NCI-H345 treated with DMSO at 0.1 percent for 48 hours (cell line): ENCODE data around the gene SP140.
"Not testable (repeated sequence)": the region's sequence is repeated elsewhere in the genome, so short reads cannot be mapped to it uniquely, and the experiment has no call there.

Source experiments
- DNase-seq: peaks from one replicate; lab custom pipeline; 2025; ENCODE audit not compliant: unreplicated experiment; lab: John Stamatoyannopoulos, UW

Gene SP140

DNA sequence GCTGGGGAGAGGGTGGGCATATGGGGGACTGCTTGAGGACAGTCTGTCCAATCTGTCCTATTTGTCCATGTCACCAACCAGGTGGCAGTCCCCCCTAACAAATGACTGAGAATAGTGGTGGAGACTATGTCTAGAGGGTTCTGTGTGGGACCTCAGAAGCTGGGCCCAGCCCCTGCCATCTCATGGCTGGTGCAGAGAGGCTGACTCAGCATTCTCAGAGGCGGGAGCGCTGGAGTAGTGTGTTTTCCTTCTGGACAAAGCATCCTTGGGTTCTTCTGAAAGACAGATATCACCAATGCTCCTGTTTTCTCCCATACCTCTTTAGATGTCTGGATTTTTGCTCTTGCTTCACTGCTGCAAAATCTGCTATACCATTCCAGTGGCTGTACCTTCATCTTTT lies 57.4 kb downstream of the SP140 start:
- no peak for DNase-seq

DNA sequence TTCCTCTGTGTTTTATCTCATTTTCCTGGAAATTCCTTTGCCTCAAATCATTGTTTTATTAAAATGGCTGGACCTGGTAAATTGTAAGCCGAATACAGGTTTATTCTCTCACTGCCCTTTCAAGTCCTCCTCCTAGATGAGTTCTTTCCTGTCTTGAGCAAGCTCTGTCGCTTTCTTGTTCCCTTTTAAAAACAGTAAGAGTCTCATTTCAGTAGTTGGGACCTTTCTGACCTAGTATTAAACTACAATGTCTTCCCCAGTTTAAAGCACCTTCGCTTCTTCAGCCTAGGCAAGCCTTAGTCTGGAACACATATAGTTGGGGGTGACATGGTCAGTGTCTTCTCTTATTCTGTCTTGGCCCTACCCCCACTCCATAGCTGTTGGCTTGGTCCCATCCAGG lies 60.5 kb downstream of the SP140 start:
- DNase-seq = no peak

DNA sequence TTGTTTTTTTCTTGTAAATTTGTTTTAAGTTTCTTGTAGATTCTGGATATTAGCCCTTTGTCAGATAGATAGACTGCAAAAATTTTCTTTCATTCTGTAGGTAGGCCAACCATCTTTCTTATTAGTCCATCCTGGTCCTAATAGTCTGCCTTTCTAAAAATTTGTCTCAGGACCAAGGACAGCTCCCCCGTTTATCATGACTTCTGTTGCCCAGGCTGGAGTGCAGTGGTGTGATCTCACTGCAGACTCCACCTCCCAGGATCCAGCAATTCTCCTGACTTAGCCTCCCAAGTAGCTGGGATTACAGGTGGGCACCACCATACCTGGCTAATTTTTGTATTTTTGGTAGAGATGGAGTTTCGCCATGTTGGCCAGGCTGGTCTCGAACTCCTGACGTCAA lies 63.8 kb downstream of the SP140 start:
- DNase-seq = not testable (repeated sequence)

DNA sequence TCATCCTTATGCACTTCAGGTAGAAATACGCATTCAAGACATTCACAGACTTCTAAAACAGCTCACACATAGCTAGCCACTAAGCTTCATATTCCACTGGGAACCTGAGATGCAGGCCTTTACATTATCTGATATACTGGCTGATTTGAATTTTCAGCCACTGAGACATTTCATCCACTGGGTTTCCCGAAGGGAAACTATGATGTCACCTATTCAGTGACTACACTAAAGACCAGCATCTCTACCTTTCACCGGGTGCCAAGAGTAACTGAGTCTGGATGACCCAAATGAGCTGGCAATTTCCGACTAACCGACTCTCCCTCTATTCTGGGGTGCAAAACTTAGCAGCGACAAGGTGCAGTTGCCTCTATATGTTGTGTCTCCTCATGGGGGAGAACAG lies 69.7 kb downstream of the SP140 start:
- DNase-seq = no peak

DNA sequence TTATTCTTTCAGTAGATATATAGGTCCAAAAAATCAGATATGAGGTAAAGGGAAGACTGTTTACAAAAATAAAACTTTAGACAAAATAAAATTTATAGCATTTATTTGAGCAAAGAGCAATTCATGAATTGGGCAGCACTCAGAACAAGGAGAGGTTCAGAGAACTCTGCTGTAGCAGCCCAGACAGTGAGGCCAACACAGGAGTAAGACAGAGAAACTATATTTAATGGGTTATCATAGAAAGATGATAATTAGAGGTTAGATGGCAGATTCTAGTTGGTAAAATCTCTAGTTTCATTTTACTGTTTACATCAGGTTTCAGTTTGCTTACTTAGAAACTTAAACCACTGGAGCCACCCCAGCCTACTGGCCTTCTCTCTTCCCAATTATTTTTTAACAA lies 71.4 kb downstream of the SP140 start:
- DNase-seq = no peak

DNA sequence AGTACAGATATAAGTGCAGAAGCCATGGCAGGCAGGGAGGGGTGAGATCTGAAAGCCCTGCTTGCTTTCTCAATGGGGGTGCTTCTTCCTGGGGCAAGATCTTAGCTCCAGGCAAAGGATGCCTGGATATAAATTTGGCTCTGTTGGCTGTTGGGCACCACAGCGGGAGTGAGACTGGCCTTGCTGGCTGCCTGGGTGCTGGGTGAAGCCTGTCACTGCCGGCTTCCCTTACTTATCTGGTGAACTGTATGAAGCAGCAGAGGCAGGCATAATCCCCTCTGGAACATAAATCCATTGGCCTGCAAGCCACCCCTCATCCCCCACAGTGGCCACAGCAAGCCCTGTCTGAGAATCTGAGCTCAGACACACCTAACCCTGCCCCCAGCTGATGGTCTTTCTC lies 74.1 kb downstream of the SP140 start:
- DNase-seq = no peak

DNA sequence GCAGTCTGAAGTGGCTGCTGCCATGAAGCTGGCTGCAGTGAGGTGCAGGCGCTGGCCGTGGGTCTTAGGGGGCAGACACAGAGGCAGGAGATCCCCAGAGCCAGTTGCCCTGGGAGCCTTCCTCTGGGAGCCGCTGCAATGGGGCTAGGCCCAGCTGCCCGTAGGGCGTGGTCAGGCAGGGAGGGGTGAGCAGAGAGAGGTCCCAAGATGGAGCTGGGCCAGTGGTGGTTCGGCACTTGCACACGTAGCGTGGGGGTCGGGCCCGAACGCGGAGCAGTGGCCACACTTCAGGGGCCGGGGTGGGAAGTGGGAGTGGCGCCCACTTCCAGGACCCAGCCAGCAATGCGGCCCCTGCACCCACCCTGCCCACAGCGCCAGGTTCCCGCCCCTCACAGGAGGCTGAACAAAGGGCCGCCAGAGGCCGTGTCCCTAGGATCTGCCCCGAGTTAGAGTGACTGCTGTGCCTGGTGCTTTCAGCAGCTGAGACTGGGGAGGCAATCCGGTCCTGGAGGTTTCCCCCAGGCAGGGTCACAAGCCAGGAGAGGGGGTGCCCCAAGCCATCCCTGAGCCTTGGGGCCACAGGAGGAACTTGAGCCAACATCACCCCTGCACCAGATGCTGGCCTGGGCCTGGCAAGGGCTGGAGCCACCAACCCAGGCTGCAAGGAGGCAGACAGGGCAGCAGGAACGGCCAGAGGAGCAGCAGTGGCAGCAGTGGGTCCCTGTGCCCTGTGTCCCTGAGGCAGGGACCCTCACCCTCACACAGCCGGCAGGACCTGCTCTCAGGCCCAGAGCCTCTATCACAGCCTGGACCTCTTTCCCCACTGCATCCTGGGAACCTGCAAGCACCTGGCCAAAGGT lies 80.1 kb downstream of the SP140 start:
- no peak for DNase-seq

DNA sequence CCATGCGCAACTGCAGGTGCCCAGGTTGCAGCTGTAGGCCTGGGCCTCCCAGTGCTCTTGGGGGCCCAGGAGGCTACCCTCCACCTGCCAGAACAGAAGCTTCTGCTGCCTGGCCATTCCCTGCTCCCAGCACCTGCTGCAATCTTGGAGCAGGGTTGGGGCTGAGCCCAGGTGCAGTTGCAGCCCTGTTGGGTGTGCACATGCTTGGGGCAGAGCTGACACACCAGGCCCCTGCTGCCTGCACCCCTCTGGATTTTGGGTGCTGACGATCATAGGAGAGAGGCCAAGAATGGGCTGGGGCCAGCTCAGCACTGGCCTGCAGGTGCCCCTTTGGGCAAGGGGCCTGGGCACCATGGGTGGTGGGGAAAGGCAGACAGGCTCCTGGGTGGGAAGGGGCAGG lies 80.9 kb downstream of the SP140 start:
- DNase-seq = no peak

DNA sequence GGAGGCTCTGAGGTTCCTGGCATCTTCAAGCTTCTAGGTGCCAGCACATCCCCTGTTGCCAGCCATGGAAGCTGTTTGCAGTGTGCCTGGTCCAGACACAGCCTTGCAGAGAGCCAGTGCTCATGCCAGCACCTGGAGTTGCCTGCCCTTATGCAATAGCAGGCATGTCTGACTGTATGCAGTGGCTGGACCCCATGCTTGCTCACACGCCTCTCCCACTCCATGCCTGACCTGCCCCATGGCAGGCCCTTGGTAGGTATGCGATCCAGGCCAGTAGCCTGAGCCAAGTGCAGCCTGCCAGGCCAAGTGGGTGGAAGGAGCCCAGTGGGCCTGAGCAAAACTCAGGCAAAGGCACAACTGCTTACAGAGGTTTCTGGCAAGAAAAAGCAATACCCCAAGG lies 81.9 kb downstream of the SP140 start:
- no peak for DNase-seq

DNA sequence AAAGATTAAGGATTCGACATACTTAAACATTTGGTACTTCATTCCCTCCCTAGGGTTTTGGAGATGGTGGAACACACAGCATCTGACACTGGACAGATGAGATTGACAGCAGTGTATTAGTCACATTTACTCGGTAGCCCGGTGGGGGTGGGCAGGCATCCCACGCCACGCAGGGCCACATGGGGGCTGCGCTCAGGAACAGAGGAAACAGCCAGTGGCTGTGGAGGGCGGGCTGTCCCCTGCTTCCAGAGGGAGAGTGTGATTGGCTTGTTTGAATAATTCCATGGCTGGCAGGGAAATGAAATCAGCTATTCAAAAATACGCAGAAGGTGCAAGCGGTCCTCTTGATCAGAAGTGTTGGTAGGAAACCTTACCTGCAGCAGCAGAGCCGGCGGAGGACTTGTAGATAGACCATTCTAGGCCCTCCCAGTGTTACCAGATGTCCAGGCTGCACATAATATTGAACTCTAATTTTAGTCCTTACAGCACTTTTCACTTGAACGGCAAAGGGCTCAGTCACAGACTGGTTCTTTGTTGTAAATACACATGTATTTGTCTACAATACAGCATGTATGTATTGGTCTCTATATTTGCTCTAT lies 83.0 kb downstream of the SP140 start:
- DNase-seq = no peak

DNA sequence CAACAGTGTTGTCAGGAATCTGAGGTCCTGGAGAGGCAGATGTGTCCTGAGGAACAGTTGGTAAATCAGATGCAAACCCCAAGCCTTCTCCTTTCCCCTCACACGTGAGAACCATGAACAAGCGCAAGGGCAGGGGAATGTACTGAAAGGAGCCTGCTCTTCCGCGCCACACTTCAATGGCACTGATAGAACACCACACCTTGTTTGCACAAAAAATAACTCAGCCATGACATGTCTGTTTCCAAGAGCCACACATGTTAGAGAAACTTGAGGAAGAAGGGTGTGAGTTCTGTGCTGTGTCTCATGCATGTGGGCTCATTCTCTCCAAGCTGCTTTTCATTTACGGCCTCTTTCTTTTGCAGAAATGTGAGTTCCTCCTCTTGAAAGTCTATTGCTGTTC lies 85.3 kb downstream of the SP140 start:
- DNase-seq = not testable (repeated sequence)

DNA sequence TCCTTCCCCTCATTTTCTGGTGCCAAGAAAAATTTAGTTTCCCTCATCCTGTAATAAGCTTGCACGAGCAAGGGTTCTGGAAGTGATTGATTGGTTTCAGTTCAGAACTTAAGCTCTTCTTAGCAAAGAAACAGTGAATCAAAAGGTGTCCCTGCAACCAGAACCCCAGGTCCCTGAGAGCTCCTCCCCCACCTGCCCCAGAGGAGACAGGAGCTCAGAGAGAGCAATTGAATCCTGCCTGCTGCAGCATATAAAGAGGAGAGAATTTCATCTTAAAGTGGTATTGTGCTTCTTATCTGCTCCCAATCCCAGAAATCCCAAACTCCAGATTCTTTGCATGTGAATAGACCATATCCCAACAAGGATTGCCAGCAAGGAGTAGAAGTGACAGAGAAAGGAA lies 86.1 kb downstream of the SP140 start:
- not testable (repeated sequence) for DNase-seq

DNA sequence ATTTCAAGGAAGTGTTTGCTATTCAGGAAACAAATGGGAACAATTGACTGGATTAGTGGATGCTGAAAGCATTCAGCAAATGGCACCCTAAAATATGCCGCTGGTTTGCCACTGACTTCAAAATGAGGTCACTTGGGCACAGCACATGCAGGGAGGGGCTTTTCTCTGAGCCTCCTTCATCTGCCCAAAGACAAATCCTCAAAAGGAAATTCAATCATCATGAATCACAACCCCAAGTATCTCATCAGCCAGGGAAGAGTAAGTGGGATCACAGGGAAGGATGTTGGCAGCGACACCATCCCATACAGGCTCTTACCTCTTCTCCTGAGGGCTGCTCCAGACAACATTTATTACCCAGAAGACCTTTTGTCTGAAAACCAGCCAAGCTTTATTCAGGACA lies 87.1 kb downstream of the SP140 start:
- DNase-seq = no peak

DNA sequence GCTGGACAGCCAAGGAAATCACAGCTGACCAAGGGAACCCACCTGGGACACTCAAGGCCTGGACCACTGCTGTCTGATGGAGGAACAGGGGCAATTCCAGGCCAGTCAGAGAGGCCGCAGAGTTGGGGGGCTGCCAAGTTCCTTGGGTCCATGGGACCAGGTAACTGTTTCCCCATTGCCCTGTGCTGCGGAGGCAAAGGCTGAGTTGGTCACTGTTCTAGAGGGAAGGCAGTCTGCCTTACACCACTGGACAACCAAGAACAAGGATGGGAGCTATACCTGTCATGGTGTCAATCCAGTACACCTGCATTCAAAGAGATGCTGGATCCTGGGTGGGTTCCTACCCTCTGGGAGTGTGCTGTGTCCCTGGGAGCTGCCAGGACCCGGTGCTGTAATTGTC lies 91.8 kb downstream of the SP140 start:
- DNase-seq = no peak

DNA sequence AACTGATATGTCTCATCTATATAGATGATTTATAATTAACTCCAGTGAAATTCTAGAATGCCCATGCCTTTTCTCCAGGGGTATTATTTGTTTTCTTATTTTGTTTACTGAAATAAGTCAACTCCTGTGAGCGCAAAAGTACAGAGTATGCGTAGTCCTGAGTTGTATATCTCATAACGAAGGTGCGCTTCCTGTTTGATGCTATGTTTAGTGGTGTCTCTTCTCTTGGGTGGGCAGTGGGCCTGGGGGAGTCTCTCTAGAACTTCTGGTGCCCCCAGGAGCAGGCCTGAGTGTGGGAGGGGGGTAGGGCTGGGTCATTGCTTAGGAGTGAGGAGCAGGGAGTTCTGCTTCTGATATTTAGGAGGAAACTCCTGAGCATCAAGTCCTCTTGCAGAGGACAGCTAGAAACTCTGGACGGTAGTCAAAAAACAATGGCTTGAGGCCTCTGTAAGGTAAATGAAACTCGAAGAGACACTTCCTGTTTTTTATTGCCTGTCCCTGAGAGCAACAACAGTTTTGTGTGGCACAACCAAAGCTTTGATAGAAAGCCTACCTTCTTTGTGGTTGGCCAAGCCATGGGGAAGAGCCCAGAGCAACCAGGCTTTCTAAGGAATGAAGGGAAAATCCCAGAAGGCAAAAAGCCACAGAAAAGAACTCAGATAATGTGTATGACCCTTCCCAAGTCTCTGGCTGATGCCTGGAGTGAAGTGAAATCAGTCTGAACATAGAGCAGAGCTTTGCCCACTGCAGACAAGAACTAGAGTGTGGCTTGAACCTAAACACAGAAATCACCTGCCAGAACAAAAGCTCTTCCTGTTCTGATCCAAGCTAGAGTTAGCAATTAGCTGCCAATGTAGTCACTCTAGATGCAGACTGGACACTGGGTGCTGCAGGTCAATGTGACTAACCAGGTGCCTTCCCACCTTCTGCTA lies 92.9 kb downstream of the SP140 start:
- no peak for DNase-seq

DNA sequence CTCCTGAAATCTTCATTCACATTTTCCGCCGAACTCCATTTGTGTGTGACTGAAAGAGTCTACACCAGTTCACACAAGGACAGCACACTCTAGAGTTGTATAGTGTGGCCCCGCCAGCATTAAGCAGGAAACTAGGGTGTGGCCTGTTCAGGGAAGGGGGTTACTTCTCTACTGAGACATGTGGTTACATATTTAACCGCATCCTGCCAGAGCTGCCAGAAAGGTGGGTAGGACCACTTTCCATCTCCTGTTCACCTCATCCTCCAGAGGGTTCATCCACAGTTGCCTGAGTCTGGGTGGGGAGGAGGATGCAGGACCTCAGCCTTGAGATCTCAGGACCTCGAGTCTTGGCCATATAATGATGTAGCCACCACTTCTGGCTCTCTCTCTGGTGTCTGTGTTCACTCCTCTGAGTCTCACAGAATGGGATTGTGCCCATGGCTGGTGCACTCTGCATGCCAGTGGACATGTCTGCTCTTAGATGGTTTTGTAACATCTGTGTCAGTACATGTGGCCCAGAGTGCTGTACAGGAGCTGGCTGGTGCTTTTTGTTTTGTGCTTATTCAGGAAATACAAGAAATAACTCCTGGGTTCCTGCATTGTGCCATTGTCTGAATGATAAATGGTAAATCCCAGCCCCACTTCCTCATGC lies 93.8 kb downstream of the SP140 start:
- no peak for DNase-seq

DNA sequence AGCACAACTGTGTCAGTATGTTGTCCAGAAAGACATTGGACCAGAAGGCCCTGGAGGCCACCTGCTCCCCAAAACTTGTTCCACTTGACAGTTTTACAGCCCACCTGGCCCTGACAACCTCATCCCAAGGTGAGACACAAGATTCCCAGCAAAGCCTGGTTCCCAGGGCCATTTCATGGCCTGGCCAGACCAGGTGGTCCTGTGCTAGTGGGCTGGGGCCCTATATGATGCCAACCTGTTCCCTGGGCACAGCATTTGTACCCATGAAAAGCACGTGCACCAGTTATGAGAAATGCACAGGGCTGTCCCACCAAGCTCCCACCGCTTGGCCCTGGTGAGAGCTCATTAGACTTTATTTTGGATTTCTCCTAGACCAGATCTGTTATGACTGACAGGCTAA lies 95.5 kb downstream of the SP140 start:
- DNase-seq = no peak

DNA sequence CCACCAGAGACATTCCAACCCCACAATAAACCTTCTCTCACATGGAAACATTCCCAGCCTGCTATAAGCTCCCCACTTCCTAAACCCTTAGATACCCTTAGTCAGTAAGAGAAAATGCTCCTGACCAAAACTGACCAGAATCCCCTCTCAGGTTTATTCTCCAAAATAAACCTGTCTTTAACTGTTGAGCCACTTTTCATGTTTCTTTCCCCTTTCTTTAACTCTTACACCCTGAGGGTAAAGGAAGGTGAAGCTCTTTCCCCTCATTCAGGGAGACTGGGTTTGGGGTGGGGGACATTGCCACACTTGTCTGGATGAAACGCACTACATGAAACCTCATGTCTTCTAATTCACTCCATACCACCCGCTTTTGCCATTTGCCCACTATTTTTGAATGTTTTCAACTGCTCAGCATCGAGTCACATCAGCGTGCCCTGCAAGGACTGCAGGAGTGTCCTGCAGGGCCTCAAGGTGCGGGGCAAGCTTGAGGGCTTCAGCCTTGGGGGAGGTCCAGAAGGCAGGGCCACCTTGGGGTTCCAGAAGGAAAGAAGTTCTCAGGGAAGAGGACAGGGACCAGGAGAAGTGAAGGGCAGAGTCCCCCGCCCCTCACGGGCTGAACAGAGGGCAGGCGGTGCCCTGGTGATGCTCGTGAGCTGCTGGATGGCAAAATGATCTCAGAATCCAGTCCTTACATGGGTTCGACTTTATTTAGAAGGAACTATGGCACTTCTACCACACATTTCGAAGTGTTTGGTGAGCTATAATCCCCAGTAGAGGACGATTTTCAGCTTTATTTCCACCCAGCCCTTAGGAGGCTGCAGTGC lies 97.2 kb downstream of the SP140 start:
- DNase-seq = no peak

DNA sequence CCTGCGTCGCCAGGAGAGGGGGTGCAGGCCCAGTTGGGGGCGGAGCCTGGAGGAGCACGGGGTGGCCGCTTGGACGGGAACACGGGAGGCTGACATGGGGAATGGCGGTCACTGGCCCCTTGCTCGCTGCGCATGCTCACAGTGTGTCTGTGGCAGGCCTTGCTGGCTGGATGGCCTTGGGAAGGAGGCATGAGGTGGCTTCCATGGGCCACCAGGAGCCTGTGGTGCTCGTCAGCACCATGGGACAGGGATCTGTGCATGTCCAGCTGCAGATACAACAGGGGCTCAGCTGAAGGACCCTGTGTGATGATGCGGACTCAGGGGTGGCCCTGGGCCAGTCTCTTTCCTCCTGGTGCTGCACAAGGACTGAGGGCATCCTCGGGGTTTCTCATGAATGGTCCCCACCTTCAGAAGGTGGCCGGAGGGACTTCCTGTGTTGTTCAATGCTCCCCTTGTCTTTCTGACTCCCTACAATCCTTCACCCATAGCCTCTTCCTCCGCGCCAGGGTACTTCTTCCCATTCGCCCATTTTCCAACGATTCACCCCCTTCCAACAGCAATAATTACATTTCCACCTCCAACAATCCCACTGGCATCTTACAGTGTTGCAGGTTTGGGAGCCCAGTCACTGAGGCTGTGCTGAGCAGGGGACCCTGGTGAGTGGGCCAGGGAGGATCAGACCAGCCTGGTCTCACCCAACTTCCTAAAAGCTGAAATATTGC lies 98.0 kb downstream of the SP140 start:
- DNase-seq = no peak

DNA sequence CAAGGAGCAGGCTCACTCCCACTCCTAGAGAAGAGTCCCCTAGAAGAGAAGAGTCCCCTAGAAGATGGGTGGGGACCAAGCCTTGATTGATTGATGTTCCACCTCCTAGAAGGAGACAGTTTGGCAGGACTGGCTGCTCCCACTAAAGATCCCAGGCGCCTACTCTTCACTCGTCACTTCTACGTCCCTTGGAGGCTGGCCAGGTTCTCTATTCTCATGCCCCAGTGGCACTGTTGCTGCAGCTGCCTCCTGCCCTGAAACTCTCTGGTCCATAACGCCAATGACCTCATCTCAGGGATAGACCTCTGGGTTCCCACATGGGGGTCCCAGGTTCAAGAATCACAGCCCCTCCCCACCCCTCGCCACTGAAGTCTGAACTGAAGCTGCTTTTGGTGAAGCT lies 99.0 kb downstream of the SP140 start:
- DNase-seq = no peak
